ENCODE data around the gene ANKRD29.

DNA sequence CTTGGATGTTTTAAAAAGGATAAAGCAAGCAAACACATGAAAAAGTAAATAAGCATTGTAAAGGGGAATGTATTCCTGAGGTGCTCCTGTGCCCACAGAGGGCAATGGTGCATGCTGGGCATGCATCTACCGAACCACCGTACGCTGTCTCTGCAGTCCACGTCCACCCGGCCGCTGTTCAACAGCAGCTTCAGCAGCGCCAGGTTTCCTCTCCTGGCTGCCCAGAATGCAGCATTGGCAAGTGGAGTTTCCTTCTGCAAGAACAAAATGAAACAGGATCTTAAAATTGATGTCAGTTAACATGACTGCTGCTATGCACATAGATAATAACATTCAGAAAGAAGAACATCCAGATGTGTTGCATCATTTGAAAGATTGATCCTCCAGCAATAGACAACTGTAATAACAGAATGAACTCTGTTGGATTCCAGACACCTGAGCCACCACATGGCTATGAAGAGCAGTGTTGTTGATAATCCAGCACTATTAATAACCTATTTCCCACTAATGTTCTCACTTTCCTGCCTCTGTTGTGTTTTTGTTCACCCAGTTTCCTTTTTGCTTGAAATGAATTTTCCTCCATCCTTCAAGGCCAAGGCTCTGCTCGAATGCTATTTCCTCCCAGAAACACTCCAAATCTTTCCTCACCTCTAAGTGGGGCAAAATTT lies 13.6 kb downstream of the ANKRD29 start:
- TF ChIP-seq ZNF311 (CRISPR knock-in tag; IDR thresholded peaks at IDR 0.05) (no peak), POLR2A (conservative IDR thresholded peaks at IDR 0.05) (no peak), ZNF253 (CRISPR knock-in tag; conservative IDR thresholded peaks at IDR 0.05) (no peak), ZZZ3 (IDR thresholded peaks at IDR 0.05) (no peak), ZNF444 (CRISPR knock-in tag; IDR thresholded peaks at IDR 0.05) (no peak), HMG20B (CRISPR knock-in tag; IDR thresholded peaks at IDR 0.05) (no peak), NBN (IDR thresholded peaks at IDR 0.05; ENCODE audit: low read depth) (no peak), PHF21A (IDR thresholded peaks at IDR 0.05; ENCODE audit: borderline replicate concordance, low read depth) (no peak), ZNF175 (CRISPR knock-in tag; IDR thresholded peaks at IDR 0.05; ENCODE audit: low read depth) (no peak), EZH2 (IDR thresholded peaks at IDR 0.05; ENCODE audit: borderline replicate concordance, low read depth, low read length) (no peak), CEBPG (CRISPR knock-in tag; IDR thresholded peaks at IDR 0.05) (no peak), CEBPG (tag; conservative IDR thresholded peaks at IDR 0.05 in 1 of 2, IDR thresholded peaks at IDR 0.05 in 1 of 2) (no peak), EP300 (IDR thresholded peaks at IDR 0.05; ENCODE audit: low read length) (no peak)
- TF ChIP-seq, protein P1, sequence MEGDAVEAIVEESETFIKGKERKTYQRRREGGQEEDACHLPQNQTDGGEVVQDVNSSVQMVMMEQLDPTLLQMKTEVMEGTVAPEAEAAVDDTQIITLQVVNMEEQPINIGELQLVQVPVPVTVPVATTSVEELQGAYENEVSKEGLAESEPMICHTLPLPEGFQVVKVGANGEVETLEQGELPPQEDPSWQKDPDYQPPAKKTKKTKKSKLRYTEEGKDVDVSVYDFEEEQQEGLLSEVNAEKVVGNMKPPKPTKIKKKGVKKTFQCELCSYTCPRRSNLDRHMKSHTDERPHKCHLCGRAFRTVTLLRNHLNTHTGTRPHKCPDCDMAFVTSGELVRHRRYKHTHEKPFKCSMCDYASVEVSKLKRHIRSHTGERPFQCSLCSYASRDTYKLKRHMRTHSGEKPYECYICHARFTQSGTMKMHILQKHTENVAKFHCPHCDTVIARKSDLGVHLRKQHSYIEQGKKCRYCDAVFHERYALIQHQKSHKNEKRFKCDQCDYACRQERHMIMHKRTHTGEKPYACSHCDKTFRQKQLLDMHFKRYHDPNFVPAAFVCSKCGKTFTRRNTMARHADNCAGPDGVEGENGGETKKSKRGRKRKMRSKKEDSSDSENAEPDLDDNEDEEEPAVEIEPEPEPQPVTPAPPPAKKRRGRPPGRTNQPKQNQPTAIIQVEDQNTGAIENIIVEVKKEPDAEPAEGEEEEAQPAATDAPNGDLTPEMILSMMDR (IDR thresholded peaks at IDR 0.05 in 2 of 3, conservative IDR thresholded peaks at IDR 0.05 in 1 of 3; ENCODE audit: insufficient read depth in 2 of 3, low read depth in 1 of 3, low read length in 3 of 3), result no peak
- TF ChIP-seq, protein P2, sequence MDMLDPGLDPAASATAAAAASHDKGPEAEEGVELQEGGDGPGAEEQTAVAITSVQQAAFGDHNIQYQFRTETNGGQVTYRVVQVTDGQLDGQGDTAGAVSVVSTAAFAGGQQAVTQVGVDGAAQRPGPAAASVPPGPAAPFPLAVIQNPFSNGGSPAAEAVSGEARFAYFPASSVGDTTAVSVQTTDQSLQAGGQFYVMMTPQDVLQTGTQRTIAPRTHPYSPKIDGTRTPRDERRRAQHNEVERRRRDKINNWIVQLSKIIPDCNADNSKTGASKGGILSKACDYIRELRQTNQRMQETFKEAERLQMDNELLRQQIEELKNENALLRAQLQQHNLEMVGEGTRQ (CRISPR knock-in tag; IDR thresholded peaks at IDR 0.05), result no peak
